LNCaP clone FGC (cell line): ENCODE results near the gene PTPN21.

ENCODE experiments used
- DNase-seq: peaks from one replicate; pipeline ENCODE4 v3.0.0-alpha.2; 2011; ENCODE audit warnings: low read depth
- H3K4me3 ChIP-seq: 2 replicates; pipeline ENCODE4 v1.5.1; 2011; ENCODE audit warnings: mild to moderate bottlenecking, low read depth, low read length, control low read depth
- CTCF ChIP-seq: IDR thresholded peaks from 2 replicates; pipeline ENCODE4 v1.5.1; 2012; ENCODE audit warnings: mild to moderate bottlenecking; ENCODE audit not compliant: control insufficient read depth, insufficient read depth; ENCODE audit errors: extremely low read depth

Gene PTPN21

GRCh38 chr14:88477513-88478250 lies 77.1 kb downstream of the PTPN21 start:
- DNase-seq, result no peak
- H3K4me3 ChIP-seq, result no peak overlapping the region
- TF ChIP-seq CTCF, result no peak

GRCh38 chr14:88476825-88477224 lies 78.0 kb downstream of the PTPN21 start:
- TF ChIP-seq CTCF, result no peak
- no peak overlapping the region for H3K4me3 ChIP-seq
- no peak for DNase-seq

GRCh38 chr14:88476214-88476774 lies 78.5 kb downstream of the PTPN21 start:
- TF ChIP-seq CTCF, result no peak
- no peak for DNase-seq

GRCh38 chr14:88473791-88474190 lies 81.0 kb downstream of the PTPN21 start:
- no peak for DNase-seq
- no peak for TF ChIP-seq CTCF

More at GRCh38 chr14:88476214-88476774, 78.5 kb downstream of the PTPN21 start:
- H3K4me3 ChIP-seq, result no peak overlapping the region

GRCh38 chr14:88470542-88471440 lies 84.0 kb downstream of the PTPN21 start:
- no peak for DNase-seq
- H3K4me3 ChIP-seq, result no peak overlapping the region
- no peak for TF ChIP-seq CTCF

More at GRCh38 chr14:88473791-88474190, 81.0 kb downstream of the PTPN21 start:
- H3K4me3 ChIP-seq, result no peak overlapping the region

- no peak for DNase-seq
- no peak overlapping the region for H3K4me3 ChIP-seq
- TF ChIP-seq CTCF, result no peak
Measured at GRCh38 chr14:88468406-88468805, 86.4 kb downstream of the PTPN21 start.
